Measurements from ENCODE around the gene CLEC20A.

Gene CLEC20A

GRCh38 chr1:178472531-178472930 lies 24.2 kb downstream of the CLEC20A start:
- no peak for DNase-seq (ENCODE audit: low read depth, low spot score)

- DNase-seq (ENCODE audit: low read depth, low spot score) = no peak
These were observed 26.3 kb downstream of the CLEC20A start for GRCh38 chr1:178470411-178470960.

GRCh38 chr1:178467837-178468236 lies 28.9 kb downstream of the CLEC20A start:
- DNase-seq (ENCODE audit: low read depth, low spot score) = no peak

- DNase-seq (ENCODE audit: low read depth, low spot score) = no peak
These were observed 31.8 kb downstream of the CLEC20A start for GRCh38 chr1:178465011-178465410.

- DNase-seq (ENCODE audit: low read depth, low spot score) = no peak
These were observed 32.2 kb downstream of the CLEC20A start for GRCh38 chr1:178464566-178464965.

GRCh38 chr1:178464141-178464540 lies 32.6 kb downstream of the CLEC20A start:
- no peak for DNase-seq (ENCODE audit: low read depth, low spot score)

DNA sequence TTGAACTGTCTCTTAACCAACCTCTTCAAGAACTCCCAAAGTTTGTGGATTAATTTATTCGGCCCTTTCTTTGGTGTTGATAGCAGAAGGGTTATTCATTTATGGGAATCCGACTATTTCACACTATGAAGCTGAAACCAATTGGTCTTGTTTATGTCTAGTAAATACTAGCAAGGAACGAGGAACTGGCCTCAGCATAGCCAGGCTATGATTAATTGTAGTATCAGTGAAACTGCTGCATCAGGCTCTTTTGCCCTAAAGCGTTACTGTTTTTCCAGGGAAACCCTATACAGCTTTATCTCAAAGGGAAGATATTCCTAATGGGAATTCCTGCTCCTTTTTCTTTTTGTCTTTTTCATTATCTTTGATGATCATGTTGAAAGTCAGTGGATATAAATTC lies 35.1 kb downstream of the CLEC20A start:
- no peak for DNase-seq (ENCODE audit: low read depth, low spot score)

GRCh38 chr1:178461104-178461503 lies 35.7 kb downstream of the CLEC20A start:
- no peak for DNase-seq (ENCODE audit: low read depth, low spot score)

- DNase-seq (ENCODE audit: low read depth, low spot score) = no peak
These were observed 38.6 kb downstream of the CLEC20A start for GRCh38 chr1:178458203-178458602.

DNA sequence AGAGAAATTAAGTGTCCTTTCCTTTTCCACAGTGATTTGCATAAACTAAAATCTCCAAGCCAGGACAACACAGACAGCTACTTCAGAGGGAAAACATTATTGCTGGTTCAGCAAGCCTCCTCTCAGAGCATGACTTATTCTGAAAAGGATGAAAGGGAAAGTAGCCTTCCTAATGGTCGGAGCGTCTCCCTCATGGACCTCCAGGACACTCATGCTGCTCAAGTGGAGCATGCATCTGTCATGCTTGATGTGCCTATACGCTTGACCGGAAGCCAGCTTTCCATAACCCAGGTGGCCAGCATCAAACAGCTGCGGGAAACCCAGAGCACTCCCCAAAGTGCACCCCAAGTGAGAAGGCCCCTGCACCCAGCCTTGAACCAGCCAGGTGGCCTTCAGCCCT lies 39.1 kb downstream of the CLEC20A start:
- DNase-seq (ENCODE audit: low read depth, low spot score) = no peak

GRCh38 chr1:178456472-178456871 lies 40.3 kb downstream of the CLEC20A start:
- DNase-seq (ENCODE audit: low read depth, low spot score) = no peak

- no peak for DNase-seq (ENCODE audit: low read depth, low spot score)
These were observed 44.8 kb downstream of the CLEC20A start for GRCh38 chr1:178452013-178452412.

DNA sequence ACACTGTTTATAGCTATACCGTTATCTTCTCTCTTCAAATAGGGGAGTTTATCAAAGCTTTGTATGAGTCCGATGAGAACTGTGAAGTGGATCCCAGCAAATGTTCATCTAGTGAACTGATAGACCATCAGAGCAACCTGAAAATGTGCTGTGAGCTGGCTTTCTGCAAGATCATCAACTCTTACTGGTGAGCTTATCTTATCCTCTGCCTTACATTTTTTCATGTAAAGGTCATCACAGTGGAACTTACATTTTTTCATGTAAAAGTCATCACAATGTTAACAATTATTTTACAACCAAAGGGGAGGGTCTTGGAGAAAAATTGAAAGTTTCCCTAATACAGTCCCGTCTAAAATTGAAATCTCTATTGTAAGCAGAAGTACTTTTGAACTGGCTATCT lies 45.2 kb downstream of the CLEC20A start:
- DNase-seq (ENCODE audit: low read depth, low spot score) = no peak

GRCh38 chr1:178450871-178451270 lies 45.9 kb downstream of the CLEC20A start:
- DNase-seq (ENCODE audit: low read depth, low spot score) = no peak

- no peak for DNase-seq (ENCODE audit: low read depth, low spot score)
These were observed 53.8 kb downstream of the CLEC20A start for GRCh38 chr1:178442925-178443324.

GRCh38 chr1:178438432-178438831 lies 58.3 kb downstream of the CLEC20A start:
- DNase-seq (ENCODE audit: low read depth, low spot score) = no peak

GRCh38 chr1:178436899-178437298 lies 59.9 kb downstream of the CLEC20A start:
- DNase-seq (ENCODE audit: low read depth, low spot score) = no peak

DNA sequence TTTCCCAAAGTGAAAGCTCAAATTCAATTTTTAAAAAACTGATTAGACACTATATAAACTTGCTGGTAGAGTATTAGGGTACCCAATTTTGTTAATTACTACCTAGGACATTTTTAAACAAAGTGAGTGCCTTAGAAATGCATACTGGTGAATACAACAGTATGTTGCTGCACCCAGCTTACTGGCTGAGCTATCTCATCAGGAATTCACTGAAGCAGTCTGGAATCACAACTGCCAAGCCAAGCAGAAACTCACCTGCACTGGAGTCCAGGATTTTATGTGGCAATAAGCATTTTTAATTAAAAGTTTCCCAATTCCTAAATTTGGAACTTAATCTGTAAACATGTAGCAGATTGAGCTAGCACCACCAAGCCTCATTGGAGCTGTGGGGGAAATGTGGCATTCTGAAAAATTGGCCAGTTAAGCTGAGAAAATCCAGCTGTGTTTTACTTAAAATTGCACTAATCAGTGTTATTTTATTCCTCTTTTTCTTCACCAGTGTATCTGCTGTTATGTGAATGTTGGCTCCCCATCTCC lies 61.8 kb downstream of the CLEC20A start:
- no peak for DNase-seq (ENCODE audit: low read depth, low spot score)

DNA sequence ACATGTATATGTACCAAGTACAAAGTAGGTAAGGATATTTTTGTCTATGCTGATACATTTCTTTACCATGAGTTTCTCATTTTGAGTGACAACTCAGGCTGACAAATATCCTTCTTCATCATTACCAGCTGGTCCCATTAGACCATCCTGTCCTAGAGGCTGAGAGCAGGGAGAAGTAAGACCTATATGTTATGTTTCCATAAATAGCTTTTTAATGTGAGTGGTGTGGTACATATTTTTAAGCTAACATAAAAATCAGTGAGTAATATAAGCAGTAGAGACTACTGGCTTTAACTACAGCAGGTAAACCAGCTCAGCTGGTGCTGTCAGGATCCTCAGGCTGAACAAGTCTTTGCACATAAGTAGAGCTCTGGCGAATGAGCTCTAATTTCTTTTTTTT lies 62.4 kb downstream of the CLEC20A start:
- DNase-seq (ENCODE audit: low read depth, low spot score) = no peak

All from smooth muscle cell of the brain vasculature (primary cell).